Adipocyte (in vitro differentiated cells): ENCODE results near the gene PNMA8B.
"Not testable (repeated sequence)": the region's sequence is repeated elsewhere in the genome, so short reads cannot be mapped to it uniquely, and the experiment has no call there.

Experiments used
- DNase-seq: peaks from one replicate; pipeline ENCODE4 v3.0.0-alpha.2; 2015; ENCODE audit warnings: low read depth
- H3K27me3 ChIP-seq: replicated peaks from 2 replicates; pipeline ENCODE4 v1.7.0; 2013; ENCODE audit warnings: mild to moderate bottlenecking, low read length, moderate library complexity; ENCODE audit not compliant: control insufficient read depth, insufficient read depth
- H3K36me3 ChIP-seq: 2 replicates; pipeline ENCODE4 v1.7.0; 2013; ENCODE audit warnings: low read length, mild to moderate bottlenecking, moderate library complexity; ENCODE audit not compliant: control insufficient read depth, insufficient read depth, severe bottlenecking
- H3K4me1 ChIP-seq: 2 replicates; pipeline ENCODE4 v1.7.0; 2013; ENCODE audit warnings: mild to moderate bottlenecking, low read length, moderate library complexity; ENCODE audit not compliant: control insufficient read depth, insufficient read depth
- H3K4me3 ChIP-seq: 2 replicates; pipeline ENCODE4 v1.7.0; 2013; ENCODE audit warnings: mild to moderate bottlenecking, low read length, moderate library complexity
- H3K9ac ChIP-seq: 2 replicates; pipeline ENCODE4 v1.7.0; 2013; ENCODE audit warnings: mild to moderate bottlenecking, low read length, moderate library complexity
- H3K9me3 ChIP-seq: 2 replicates; pipeline ENCODE4 v1.7.0; 2013; ENCODE audit warnings: mild to moderate bottlenecking, low read length, moderate library complexity; ENCODE audit not compliant: control insufficient read depth

The PNMA8B gene

DNA sequence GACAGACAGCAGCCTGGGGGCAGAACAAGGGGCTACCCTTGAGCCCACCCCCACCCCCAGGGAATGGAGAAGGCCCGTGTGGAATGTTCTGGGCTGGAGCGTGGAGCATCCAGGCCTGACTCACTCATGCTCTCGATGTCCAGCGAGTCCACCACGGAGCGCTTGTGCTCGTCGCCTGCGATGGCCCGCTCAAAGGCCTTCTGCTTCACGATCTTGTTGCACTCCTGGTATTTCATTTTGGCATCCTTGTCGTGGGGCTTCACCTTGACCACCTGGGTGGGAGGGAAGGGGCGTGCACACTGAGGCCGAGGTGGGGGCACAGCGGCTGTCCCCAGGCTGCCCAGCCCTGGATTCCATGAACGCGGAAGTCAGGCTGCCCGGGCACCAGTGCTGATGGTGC is 31.1 kb upstream of the PNMA8B start:
- DNase-seq, H3K4me3 ChIP-seq, H3K27me3 ChIP-seq, H3K36me3 ChIP-seq, H3K9me3 ChIP-seq, H3K9ac ChIP-seq, H3K4me1 ChIP-seq: not testable (repeated sequence)

DNA sequence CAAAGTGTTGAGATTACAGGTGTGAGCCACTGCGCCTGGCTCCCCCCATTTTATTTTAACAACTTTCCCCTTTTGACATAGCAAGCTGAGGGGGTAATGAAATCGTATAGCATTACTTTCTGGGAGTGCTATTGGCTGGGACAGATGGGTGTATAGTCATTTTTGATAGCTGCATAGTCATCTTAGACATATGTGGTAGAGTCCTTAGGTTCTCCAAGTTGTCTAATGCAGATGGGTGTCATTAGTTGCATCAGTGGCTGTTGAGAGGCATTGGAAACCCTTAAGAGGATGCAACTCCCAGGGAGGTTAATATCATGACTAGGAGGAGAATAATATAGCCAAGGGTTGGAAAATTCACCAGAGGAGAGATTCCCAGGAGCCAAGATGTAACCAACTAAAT is 28.6 kb upstream of the PNMA8B start:
- DNase-seq: no peak
- H3K27me3 ChIP-seq: peaks cover 5% of the 10 kb centered on the region
- no peak overlapping the region for H3K4me3 ChIP-seq
- no peaks in the 10 kb centered on the region for H3K36me3 ChIP-seq
- H3K9ac ChIP-seq: no peak overlapping the region
- H3K9me3 ChIP-seq: peaks cover 4% of the 10 kb centered on the region
- no peaks in the 10 kb centered on the region for H3K4me1 ChIP-seq

DNA sequence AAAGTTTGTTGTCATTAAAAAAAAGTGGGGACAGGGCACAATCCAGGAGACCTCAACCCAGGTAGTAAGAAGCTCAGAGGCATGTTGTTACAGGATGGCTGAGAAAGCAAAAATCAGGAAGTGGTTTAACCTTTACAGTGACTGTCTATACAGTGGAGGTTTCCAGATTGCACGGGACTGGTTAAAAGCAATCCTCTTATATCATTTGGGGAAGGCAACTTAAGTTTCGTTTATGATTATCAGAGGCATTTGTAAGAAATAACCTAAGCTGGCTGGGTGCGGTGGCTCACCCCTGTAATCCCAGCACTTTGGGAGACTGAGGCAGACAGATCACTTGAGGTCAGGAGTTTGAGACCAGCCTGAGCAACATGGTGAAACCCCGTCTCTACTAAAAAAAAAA is 27.3 kb upstream of the PNMA8B start:
- not testable (repeated sequence) for H3K9me3 ChIP-seq, H3K36me3 ChIP-seq, DNase-seq, H3K4me1 ChIP-seq, H3K9ac ChIP-seq, H3K4me3 ChIP-seq, H3K27me3 ChIP-seq

DNA sequence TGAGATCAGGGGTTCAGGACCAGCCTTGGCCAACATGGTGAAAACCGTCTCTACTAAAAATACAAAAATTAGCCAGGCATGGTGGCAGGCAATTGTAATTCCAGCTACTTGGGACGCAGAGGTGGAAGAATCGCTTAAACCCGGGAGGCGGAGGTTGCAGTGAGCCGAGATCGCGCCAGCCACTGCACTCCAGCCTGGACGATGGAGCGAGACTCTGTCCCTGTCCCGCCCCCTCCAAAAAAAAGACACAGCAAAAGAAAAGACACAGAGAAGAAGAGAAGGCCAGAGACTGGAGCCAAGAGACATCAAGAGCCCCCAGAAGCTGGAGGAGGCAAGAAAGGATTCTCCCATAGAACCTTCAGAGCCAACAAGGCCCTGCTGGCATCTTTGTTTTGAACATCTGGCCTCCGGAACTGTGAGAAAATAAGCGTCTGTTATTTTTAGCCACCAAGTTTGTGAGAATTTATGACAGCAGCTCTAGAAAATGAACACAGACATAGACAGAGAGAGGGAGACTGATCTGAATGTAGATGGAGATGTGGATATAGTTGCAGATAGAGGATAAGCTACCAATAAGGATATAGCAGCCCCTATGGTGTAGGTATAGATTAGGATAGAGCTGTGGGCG is 25.7 kb upstream of the PNMA8B start:
- H3K4me3 ChIP-seq: no peak overlapping the region
- no peak overlapping the region for H3K9ac ChIP-seq
- no peak for DNase-seq
- H3K27me3 ChIP-seq: no peaks in the 10 kb centered on the region
- no peaks in the 10 kb centered on the region for H3K4me1 ChIP-seq
- H3K9me3 ChIP-seq: peaks cover 4% of the 10 kb centered on the region
- H3K36me3 ChIP-seq: no peaks in the 10 kb centered on the region

DNA sequence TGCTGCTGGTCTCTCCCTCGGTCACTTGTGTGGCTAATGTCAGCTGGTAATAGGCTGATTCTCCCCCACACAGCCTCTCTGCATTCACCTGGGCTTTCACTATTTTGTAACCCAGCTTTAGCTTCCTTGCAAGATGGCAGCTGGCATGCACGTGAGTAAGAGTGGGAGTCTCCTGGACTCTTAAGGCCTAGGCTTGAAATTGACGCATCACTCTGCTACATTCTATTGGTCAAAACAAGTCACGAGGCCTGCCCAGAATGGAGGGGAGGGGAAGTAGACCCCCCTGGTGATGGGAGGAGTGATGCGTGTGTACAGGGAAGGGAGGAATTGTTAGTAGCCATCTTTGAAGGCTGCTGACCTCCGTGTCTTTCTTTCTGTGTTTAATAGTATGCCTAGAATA is 24.9 kb upstream of the PNMA8B start:
- peaks cover 4% of the 10 kb centered on the region for H3K9me3 ChIP-seq
- no peaks in the 10 kb centered on the region for H3K4me1 ChIP-seq
- H3K9ac ChIP-seq: no peak overlapping the region
- no peak for DNase-seq
- H3K27me3 ChIP-seq: no peaks in the 10 kb centered on the region
- no peaks in the 10 kb centered on the region for H3K36me3 ChIP-seq
- H3K4me3 ChIP-seq: no peak overlapping the region

DNA sequence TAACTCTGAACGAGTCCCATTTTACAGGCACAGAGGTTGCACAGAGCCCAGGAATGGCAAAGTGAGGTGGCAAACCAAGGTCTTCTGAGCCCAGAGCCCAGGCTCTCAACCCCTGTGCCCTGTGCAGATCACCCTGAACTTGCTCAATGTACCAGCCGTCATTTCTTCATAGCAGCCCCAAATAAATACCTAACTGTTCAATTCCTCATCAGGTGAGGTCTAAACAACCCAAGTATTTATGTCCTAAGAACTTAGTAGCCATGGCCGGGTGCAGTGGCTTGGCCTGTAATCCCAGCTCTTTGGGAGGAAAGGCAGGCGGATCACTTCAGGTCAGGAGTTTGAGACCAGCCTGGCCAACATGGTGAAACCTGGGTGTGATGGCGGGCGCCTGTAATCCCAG is 21.8 kb upstream of the PNMA8B start:
- H3K9me3 ChIP-seq: no peaks in the 10 kb centered on the region

DNA sequence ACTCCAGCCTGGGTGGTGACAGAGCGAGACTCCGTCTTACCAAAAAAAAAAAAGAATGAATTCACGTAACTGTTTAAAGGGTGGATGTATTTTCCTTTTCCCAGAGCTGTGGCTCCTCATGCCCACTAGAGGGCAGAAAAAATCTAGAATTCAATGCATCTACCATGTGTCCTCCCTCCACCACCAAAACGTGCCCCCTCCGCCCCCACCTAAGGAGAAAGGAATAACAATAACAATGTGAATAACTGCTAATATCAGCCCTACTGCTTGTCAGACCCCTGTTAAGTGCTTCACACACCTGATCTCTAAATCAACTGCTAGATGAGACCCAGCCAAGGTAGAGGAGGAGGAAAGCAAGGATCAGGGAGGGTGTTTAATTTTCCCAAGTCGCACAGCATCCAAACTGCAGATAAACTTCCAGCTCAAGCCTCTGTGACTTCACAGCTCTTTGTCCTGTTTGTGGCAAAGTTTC is 20.2 kb upstream of the PNMA8B start:
- Histone ChIP-seq H3K4me1 (peaks cover 10% of the 10 kb centered on the region), H3K9me3 (peaks cover 8% of the 10 kb centered on the region), H3K9ac (no peak overlapping the region), H3K36me3 (no peaks in the 10 kb centered on the region), H3K4me3 (no peak overlapping the region), H3K27me3 (no peaks in the 10 kb centered on the region)
- DNase-seq: peak; percentile 76

More for the DNA sequence above, 21.8 kb upstream of the PNMA8B start:
- Histone ChIP-seq H3K4me3 (no peak overlapping the region), H3K9ac (no peak overlapping the region), H3K27me3 (no peaks in the 10 kb centered on the region), H3K4me1 (peaks cover 6% of the 10 kb centered on the region), H3K36me3 (no peaks in the 10 kb centered on the region)
- no peak for DNase-seq

DNA sequence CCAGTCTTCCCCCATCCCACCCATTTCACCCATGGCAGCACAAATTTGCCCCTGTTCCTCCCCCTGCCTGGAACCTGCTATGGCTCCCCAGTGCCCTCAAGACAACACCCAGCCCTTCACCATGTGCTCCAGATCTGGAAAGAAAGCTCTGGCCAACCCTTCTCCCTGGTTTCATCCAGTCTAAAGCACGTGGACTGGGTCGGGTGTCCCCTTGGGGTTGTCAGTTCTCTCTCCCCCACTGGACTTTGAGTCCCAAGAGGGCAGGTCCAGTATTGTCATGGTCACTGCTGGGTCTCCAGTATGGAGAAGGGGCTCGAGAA is 19.6 kb upstream of the PNMA8B start:
- Histone ChIP-seq H3K27me3 (no peaks in the 10 kb centered on the region), H3K4me1 (peaks cover 10% of the 10 kb centered on the region)

DNA sequence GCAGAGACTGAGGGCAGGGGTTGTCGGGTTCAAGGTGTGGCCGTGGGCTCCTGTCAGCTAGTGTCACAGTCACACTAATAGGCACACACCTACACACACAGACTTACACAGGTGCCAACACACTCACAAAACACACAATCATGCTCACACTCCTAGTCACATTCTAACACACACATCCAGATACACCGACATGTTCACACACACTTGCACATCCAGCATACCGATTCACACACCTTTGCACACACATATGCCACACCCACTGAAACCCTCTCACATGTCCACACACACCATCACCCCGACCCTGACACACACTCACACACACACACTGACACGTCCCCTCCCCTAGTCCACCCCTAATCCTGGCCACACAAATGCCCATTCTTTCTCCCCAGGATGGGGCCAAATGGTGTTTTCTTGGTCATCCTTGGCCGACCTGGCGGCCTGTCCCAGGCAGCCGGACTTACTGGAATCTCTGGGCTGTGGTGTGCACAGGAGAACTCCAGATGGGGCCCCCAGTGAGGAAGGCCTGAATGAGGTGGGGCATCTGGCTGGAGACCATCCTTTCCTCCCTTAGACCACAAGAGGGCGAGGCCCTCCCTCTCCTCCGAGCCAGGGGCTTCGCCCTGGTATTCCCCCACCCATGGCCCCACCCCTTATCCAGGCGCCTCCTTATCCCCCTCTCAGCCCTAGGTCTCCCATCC is 19.1 kb upstream of the PNMA8B start:
- Histone ChIP-seq H3K9ac (no peak overlapping the region), H3K4me1 (peaks cover 10% of the 10 kb centered on the region), H3K36me3 (no peaks in the 10 kb centered on the region), H3K27me3 (no peaks in the 10 kb centered on the region), H3K4me3 (no peak overlapping the region), H3K9me3 (peaks cover 9% of the 10 kb centered on the region)
- no peak for DNase-seq

More for the DNA sequence above, 19.6 kb upstream of the PNMA8B start:
- H3K36me3 ChIP-seq: no peaks in the 10 kb centered on the region
- no peak overlapping the region for H3K4me3 ChIP-seq
- no peak overlapping the region for H3K9ac ChIP-seq
- DNase-seq: no peak
- H3K9me3 ChIP-seq: peaks cover 9% of the 10 kb centered on the region

DNA sequence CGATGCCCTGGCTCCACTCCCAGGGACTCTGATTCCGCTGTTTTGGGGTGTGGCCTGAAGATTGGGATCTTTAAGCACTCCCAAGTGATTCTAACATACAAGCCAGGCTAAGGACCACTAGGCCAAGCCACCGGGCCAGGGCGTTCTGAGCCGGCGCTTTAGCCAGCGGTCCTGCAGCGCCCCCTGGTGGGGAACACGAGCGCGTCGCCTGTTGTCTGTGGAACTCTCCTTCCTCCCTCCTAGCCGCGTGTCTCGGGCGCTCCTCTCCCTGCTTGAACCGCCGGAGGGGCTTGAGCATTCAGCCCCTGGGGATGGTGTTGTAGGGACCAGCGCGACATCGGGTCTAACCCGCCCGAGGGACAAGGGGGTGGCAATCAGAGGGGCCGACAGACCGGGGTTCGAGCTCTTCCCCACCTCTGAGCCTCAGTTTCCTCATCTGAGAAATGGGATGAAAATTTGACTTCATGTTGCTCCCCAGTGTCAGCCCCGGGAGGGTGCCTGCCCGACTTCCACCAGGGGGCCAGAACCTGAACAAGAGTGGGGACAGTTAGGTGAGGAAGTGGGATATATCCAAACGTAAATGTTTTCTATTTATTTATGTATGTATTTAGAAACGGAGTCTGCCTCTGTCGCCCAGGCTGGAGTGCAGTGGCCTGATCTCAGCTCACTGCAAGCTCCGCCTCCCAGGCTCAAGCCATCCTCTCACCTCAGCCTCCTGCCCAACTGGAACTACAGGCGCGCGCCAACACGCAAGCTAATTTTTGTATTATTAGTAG is 18.0 kb upstream of the PNMA8B start:
- peak overlapping the region; percentile 81 for H3K9ac ChIP-seq
- H3K36me3 ChIP-seq: no peaks in the 10 kb centered on the region
- no peak overlapping the region for H3K4me3 ChIP-seq
- DNase-seq: peak; percentile 93
- peaks cover 10% of the 10 kb centered on the region for H3K4me1 ChIP-seq
- peaks cover 9% of the 10 kb centered on the region for H3K9me3 ChIP-seq
- H3K27me3 ChIP-seq: no peaks in the 10 kb centered on the region

DNA sequence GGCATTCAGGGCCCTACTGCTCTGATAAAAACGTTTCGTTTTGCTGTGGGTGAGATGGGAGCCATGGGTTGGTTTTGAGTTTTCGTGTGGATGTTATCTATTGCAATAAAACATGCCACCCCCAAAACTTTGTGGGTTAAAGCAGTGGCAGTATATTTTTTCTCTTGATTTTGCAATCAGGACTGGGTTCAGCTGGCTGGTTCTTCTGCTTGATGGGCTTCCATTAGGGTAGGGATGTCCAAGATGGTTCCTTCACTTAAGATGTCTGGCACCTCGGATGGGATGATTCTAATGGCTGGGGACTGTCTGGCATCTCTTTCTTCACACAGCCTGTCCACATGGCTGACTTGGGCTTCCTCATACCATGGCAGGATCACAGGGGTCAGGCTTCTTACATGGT is 15.6 kb upstream of the PNMA8B start:
- peaks cover 9% of the 10 kb centered on the region for H3K9me3 ChIP-seq
- no peaks in the 10 kb centered on the region for H3K36me3 ChIP-seq
- H3K27me3 ChIP-seq: no peaks in the 10 kb centered on the region
- H3K4me1 ChIP-seq: peaks cover 18% of the 10 kb centered on the region
- DNase-seq: no peak
- H3K4me3 ChIP-seq: peak overlapping the region; percentile 8
- no peak overlapping the region for H3K9ac ChIP-seq
